RCC 7860 (cell line): ENCODE results near the gene VBP1.
A peak's percentile ranks its signal among the peaks of the same experiment; 100 is the strongest.
"Not testable (repeated sequence)": the region's sequence is repeated elsewhere in the genome, so short reads cannot be mapped to it uniquely, and the experiment has no call there.

ENCODE experiments used
- DNase-seq: peaks from one replicate; pipeline ENCODE4 v3.0.0-alpha.2; 2015; ENCODE audit warnings: low spot score
- FAIRE-seq: peaks from 2 replicates; lab custom pipeline; 2012; peaks lifted over from hg19 to GRCh38; lab: Jason Lieb, UNC

Gene VBP1, protein sequence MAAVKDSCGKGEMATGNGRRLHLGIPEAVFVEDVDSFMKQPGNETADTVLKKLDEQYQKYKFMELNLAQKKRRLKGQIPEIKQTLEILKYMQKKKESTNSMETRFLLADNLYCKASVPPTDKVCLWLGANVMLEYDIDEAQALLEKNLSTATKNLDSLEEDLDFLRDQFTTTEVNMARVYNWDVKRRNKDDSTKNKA

DNA sequence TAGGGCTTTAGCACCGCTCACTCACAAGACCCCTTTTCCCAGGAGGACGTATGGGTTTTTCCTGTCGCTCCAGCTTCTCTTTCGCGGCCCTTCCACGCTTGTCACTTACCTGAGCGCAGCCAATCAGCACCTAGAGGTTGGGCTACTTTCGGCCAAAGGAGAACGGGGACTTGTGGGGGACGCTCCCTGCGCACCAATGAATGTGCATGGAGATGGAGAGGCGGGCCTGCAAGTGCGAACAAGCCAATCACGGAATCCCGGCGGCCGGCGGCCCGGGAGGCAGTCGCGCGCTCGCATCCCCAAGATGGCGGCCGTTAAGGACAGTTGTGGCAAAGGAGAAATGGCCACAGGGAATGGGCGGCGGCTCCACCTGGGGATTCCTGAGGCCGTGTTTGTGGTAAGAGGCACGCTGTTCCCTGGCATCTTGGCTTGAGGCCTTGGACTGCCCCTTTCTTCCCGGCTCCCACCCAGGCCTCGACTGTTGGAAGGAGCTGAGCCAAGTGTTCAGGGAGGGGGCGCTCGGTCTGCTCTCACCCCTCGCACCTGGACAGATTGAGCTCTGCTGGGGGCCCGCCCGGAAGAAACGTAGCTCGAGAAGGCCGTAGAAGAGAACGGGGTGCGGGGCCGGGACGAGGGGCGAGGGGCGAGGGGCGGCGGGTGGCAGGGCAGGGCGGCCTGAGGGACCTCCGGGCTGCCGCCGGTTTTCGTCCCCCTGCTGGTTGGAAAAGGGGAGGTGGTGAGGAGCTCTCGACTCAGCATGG lies at the start of gene VBP1:
Gene VBP1, plus strand, starts transcription at position 282 of the 761 bp plus-strand sequence. Its CDS starts 23 bp downstream, at position 305.
- DNase-seq (peak; percentile 90), FAIRE-seq (peak; percentile 92)

DNA sequence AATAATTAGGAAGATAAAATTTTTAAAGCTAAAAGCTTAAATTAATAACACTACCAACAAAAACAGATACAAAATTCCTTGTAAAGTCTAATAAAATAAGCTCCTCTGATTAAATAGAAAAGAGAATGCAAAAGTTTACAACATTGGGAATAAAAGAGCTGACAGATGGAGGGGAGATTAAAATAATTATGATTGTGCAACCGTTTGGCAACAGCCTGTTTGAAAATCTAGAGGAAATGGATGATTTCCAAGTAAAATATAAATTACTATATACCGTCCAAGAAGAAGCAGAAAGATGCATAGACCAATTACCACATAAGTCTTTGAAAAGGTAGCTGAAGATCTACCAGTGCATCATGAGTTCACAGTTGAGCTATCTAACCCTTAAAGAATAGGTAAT lies 46.4 kb upstream of the VBP1 start:
- no peak for DNase-seq
- no peak for FAIRE-seq

DNA sequence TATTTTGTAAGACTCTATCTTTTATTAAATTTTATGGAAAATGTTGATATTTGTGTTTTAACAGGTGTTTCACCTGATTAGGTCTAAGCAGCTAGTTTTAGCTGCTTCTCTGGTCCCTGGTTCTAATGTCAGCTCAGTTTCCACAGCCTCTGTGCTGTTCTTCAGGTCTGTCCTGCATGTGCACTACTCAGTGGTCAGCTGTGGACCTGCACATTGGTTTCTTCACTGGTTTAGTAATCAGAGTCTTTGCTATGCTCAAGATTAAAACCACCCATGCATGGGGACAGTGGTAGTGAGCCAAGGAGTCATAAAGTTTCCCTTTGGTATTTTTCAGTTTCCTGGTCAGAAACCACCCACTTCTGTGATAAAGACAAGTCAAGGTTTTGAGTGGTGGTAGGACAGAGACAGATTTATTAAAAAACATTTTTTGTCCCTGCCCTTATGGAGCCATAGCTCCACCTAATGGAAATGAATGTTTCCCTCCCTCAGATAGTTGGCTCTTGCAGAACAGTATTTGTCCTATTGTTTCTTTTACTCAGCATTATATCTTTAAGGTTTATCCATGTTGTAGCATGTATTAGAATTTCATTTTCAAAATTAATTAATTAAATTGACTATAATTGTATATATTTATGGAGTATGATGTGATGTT lies 36.8 kb upstream of the VBP1 start:
- FAIRE-seq, result no peak
- DNase-seq, result no peak

GRCh38 chrX:155188786-155189185 lies 27.5 kb upstream of the VBP1 start:
- no peak for FAIRE-seq
- no peak for DNase-seq

DNA sequence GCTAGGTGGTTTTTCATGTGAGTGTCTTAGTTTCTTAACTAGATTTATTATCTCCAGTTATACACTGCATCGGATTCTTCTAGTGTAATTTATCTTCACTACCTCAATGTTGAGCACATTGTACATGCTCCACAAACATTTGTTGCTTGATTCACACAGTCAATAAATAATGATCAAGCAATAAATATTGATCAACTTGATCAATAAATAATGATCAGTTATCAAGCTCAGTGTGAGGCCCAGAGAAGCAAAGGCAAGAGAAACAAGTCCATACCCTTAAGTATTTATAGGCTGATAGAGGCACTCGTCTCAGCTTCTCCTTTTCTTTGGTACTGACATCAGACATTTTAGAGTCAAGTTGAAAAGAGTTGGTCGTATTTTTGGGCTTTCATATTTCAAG lies 5.1 kb upstream of the VBP1 start:
- DNase-seq (no peak), FAIRE-seq (no peak)

DNA sequence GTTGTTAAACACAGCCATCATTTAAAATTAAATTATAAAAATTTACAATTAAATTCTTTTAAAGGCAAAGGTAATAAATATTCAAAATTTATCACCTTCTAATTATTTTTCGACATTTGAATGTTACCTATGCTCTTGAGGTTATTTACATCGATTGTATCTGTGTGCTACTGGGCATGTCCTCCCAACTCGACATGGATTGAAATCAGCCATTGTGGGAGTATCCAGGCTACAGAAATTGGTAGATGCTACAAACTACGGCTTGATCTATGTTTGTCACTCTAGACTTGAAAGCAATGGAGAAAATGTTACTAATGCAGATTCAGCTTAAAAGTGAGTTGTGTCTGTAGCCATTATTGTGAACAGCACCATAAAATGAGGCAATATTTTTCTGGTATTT lies 2.5 kb upstream of the VBP1 start:
- FAIRE-seq (no peak), DNase-seq (no peak)

- FAIRE-seq, result no peak
Measured at GRCh38 chrX:155215443-155216178, 649 bp upstream of the VBP1 start.

GRCh38 chrX:155216940-155217440 lies 730 bp downstream of the VBP1 start:
- FAIRE-seq (no peak), DNase-seq (peak; percentile 9)

More at GRCh38 chrX:155215443-155216178, 649 bp upstream of the VBP1 start:
- no peak for DNase-seq

DNA sequence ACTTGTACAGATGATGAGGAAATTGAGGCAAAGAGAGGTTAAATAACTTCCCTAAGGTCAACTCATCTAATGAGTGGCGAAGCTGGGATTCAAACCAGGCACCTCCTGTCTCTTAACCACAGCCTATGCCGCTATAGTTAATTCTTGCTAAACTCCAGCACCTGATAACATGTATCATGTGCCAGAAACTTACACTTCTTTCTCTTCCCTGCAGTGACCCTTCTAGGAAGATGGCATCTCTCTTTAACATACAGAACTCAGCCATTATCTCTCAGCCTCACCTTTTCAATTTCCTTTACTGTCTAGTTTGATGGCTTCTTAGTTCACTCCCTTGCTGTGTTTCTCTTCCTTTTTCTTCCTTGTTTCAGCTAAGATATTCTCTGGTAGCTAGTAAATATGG lies 2.5 kb downstream of the VBP1 start:
- DNase-seq (no peak), FAIRE-seq (no peak)

DNA sequence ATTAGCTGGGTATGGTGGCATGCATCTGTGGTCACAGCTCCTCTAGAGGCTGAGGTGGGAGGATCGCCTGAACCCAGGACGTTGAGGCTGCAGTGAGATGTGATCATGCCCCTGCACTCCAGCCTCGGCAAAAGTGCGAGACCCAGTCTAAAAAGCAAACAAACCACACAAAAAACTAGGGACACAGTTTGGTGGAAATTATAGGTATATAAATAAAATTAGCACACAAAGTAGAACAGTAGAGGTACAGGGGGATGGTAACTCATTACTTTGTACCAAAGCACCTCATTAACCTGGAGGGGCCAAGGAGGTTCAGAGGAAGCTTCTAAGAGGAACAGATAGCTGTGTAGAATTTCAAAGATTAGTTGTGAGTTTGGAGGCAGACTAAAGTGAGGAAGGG lies 5.1 kb downstream of the VBP1 start:
- no peak for FAIRE-seq

DNA sequence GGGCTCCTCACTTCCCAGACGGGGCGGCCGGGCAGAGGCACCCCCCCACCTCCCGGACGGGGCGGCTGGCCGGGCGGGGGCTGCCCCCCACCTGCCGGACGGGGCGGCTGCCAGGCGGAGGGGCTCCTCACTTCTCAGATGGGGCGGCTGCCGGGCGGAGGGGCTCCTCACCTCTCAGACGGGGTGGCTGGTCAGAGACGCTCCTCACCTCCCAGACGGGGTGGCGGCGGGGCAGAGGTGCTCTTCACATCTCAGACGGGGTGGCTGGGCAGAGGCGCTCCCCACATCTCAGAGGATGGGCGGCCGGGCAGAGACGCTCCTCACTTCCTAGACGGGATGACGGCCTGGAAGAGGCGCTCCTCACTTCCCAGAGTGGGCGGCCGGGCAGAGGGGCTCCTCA lies 7.5 kb downstream of the VBP1 start:
- FAIRE-seq, DNase-seq: not testable (repeated sequence)

More for the DNA sequence above, 5.1 kb downstream of the VBP1 start:
- no peak for DNase-seq

- FAIRE-seq (no peak), DNase-seq (no peak)
Measured at GRCh38 chrX:155225774-155226173, 9.5 kb downstream of the VBP1 start.

- DNase-seq (no peak), FAIRE-seq (no peak)
Measured at GRCh38 chrX:155231163-155231562, 14.9 kb downstream of the VBP1 start.

GRCh38 chrX:155235891-155236290 lies 19.6 kb downstream of the VBP1 start:
- DNase-seq (no peak), FAIRE-seq (no peak)

GRCh38 chrX:155237719-155238118 lies 21.5 kb downstream of the VBP1 start:
- FAIRE-seq, result no peak

DNA sequence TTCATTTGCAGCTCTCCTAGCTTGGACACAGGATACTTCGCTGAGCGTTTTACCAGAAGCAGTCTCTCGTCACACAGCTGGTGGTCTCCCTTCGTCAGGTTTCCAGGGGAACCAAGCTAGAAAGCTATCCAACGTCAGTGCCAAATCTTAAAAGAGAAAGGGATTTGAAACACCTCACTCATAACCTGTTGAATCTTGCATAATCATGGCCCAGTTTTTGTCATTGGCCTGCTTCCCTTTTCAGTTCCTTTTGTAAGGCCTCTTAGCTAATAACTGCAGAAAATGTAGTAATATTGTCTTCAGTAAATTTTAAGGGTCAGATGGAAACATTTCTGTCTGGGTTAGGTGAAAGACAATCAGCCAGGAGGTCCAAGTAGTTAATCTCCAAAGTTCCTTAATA lies 26.0 kb downstream of the VBP1 start:
- DNase-seq, result no peak
- FAIRE-seq, result no peak

More at GRCh38 chrX:155237719-155238118, 21.5 kb downstream of the VBP1 start:
- DNase-seq, result no peak

DNA sequence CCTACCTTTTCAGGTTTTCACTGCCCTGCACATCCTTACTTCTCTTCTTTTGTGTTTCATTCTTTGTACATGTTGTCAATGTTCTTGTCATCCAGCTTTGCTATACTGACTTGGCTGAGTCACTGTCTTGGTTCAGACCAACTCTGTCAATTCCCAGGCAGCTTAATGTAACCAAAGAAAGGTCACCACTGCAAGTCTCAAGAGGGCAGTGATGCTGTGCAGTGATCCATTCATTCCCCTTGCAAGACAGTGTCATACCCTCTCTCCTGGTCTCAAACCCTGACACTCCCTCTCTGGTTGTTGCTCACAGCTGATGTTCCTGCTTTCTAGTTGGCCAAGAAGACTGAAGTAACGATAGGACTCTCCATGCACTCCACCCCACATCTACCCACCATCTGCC lies 30.5 kb downstream of the VBP1 start:
- DNase-seq (peak; percentile 5), FAIRE-seq (no peak)

GRCh38 chrX:155247497-155247896 lies 31.2 kb downstream of the VBP1 start:
- no peak for FAIRE-seq
- no peak for DNase-seq

- DNase-seq, result no peak
- no peak for FAIRE-seq
Measured at GRCh38 chrX:155251391-155251790, 35.1 kb downstream of the VBP1 start.

- DNase-seq, result no peak
- FAIRE-seq, result no peak
Measured at GRCh38 chrX:155259752-155260151, 43.5 kb downstream of the VBP1 start.
